Measurements from ENCODE around the gene CRP.

DNA sequence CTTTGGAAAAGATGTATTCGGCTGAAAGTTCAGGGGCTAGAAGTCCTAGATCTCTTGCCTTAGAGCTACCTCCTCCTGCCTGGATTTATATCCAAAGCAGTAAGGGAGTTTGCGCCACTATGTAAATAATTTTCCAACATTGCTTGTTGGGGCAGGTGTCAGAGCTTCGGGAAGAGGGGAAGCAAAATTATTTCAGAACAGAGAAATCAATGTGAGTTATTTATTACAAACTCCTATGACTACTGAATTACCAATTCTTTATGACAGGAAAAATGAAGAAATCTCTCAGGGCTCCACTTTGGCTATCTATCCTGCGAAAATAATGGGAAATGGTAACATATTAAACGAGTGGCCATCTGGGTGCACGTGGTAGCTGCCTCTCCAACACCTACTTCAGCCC lies at the start of gene CRP:
- TF ChIP-seq, protein P1, sequence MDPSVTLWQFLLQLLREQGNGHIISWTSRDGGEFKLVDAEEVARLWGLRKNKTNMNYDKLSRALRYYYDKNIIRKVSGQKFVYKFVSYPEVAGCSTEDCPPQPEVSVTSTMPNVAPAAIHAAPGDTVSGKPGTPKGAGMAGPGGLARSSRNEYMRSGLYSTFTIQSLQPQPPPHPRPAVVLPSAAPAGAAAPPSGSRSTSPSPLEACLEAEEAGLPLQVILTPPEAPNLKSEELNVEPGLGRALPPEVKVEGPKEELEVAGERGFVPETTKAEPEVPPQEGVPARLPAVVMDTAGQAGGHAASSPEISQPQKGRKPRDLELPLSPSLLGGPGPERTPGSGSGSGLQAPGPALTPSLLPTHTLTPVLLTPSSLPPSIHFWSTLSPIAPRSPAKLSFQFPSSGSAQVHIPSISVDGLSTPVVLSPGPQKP (IDR thresholded peaks at IDR 0.05; ENCODE audit: borderline replicate concordance, low read depth, low read length) = no peak
- TF ChIP-seq, protein P2, sequence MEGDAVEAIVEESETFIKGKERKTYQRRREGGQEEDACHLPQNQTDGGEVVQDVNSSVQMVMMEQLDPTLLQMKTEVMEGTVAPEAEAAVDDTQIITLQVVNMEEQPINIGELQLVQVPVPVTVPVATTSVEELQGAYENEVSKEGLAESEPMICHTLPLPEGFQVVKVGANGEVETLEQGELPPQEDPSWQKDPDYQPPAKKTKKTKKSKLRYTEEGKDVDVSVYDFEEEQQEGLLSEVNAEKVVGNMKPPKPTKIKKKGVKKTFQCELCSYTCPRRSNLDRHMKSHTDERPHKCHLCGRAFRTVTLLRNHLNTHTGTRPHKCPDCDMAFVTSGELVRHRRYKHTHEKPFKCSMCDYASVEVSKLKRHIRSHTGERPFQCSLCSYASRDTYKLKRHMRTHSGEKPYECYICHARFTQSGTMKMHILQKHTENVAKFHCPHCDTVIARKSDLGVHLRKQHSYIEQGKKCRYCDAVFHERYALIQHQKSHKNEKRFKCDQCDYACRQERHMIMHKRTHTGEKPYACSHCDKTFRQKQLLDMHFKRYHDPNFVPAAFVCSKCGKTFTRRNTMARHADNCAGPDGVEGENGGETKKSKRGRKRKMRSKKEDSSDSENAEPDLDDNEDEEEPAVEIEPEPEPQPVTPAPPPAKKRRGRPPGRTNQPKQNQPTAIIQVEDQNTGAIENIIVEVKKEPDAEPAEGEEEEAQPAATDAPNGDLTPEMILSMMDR (conservative IDR thresholded peaks at IDR 0.05; ENCODE audit: low read depth, low read length) = no peak
- TF ChIP-seq RAD21 (IDR thresholded peaks at IDR 0.05; ENCODE audit: low read length) (no peak), RFX5 (IDR thresholded peaks at IDR 0.05; ENCODE audit: low read depth, low read length) (no peak), CEBPB (IDR thresholded peaks at IDR 0.05; ENCODE audit: low read depth, low read length) (no peak), POLR2A (IDR thresholded peaks at IDR 0.05; ENCODE audit: low read depth, low read length) (no peak), NFE2L2 (IDR thresholded peaks at IDR 0.05; ENCODE audit: low read depth, low read length) (no peak), MAFK (IDR thresholded peaks at IDR 0.05; ENCODE audit: low read depth, low read length) (no peak), FOS (IDR thresholded peaks at IDR 0.05; ENCODE audit: low read depth, low read length) (no peak)
- TF ChIP-seq, protein P3, sequence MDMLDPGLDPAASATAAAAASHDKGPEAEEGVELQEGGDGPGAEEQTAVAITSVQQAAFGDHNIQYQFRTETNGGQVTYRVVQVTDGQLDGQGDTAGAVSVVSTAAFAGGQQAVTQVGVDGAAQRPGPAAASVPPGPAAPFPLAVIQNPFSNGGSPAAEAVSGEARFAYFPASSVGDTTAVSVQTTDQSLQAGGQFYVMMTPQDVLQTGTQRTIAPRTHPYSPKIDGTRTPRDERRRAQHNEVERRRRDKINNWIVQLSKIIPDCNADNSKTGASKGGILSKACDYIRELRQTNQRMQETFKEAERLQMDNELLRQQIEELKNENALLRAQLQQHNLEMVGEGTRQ (IDR thresholded peaks at IDR 0.05; ENCODE audit: low read depth, low read length) = no peak

Data from IMR-90 (cell line).